OCI-LY3 (cell line): Measurements from ENCODE around the gene ABLIM3.

ENCODE experiments used
- EZH2phosphoT487 ChIP-seq: fragments of 200-600 bp; shearing (Covaris generic); IDR thresholded peaks from 2 replicates; pipeline ENCODE4 v1.6.1; 2018; ENCODE audit warnings: antibody characterized with exemption, mixed run types, low read depth
- TF ChIP-seq, protein P1 (sequence below): fragments of 200-600, 300-600 bp; sonication (generic); IDR thresholded peaks from 2 replicates; pipeline ENCODE4 v1.5.1; 2014; ENCODE audit warnings: antibody characterized with exemption, low read length, low read depth

DNA sequence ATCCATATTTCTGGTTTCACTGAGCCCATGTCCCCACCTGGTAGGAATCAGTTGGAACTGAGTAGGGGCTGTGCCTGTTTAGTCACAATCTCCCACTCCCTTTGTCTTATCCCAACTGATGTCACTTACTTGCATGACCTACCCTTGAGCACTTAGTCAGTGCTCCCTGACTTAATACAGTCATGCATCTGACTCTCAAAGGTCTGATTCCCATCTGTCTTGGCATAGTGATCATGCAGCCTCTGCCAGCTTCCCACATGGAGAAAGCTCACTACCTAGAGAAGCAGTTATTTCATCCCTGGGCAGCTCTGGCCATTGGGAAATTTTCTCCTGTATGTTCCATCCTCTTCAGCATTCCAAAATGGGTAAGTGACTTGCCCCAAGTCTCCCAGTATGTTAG is 24.8 kb downstream of the ABLIM3 start:
- TF ChIP-seq, protein P1, sequence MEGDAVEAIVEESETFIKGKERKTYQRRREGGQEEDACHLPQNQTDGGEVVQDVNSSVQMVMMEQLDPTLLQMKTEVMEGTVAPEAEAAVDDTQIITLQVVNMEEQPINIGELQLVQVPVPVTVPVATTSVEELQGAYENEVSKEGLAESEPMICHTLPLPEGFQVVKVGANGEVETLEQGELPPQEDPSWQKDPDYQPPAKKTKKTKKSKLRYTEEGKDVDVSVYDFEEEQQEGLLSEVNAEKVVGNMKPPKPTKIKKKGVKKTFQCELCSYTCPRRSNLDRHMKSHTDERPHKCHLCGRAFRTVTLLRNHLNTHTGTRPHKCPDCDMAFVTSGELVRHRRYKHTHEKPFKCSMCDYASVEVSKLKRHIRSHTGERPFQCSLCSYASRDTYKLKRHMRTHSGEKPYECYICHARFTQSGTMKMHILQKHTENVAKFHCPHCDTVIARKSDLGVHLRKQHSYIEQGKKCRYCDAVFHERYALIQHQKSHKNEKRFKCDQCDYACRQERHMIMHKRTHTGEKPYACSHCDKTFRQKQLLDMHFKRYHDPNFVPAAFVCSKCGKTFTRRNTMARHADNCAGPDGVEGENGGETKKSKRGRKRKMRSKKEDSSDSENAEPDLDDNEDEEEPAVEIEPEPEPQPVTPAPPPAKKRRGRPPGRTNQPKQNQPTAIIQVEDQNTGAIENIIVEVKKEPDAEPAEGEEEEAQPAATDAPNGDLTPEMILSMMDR: no peak
- no peak for TF ChIP-seq EZH2phosphoT487
